BJ (cell line): Measurements from ENCODE around the gene NFATC3. TPM values are rescaled to one million over a fixed set of nuclear protein-coding genes. Genes with fewer than 3 reads are reported as not detected.
"Not testable (repeated sequence)": the region's sequence is repeated elsewhere in the genome, so short reads cannot be mapped to it uniquely, and the experiment has no call there.

ENCODE experiments used
- CTCF ChIA-PET: fragments of 350-600 bp; formaldehyde crosslinking; extraction: SDS; loops from one replicate; lab custom pipeline; 2021; ENCODE audit warnings: antibody characterized with exemption, inconsistent platforms; lab: Yijun Ruan, JAX
- POLR2A ChIA-PET: fragments of 300-600 bp; sonication (Branson Sonifier 250); formaldehyde crosslinking; extraction: SDS; loops from one replicate; lab custom pipeline; 2021; ENCODE audit warnings: antibody characterized with exemption; lab: Charles Lee
- DNase-seq: peaks from one replicate; pipeline ENCODE4 v3.0.0-alpha.2; 2011; ENCODE audit warnings: low read depth
- H3K27me3 ChIP-seq: 2 replicates; pipeline ENCODE4 v1.6.0; 2011; ENCODE audit warnings: low read length; ENCODE audit not compliant: control insufficient read depth, insufficient read depth
- H3K36me3 ChIP-seq: 2 replicates; pipeline ENCODE4 v1.5.1; 2011; ENCODE audit warnings: low read length; ENCODE audit not compliant: control insufficient read depth, insufficient read depth
- H3K4me3 ChIP-seq: 2 replicates; pipeline ENCODE4 v1.5.1; 2011; ENCODE audit warnings: low read depth, mild to moderate bottlenecking, control low read depth, low read length
- polyA plus RNA-seq: library from polyadenylated mRNA; depleted of rRNA; stranded (reverse); fragments of >200 nt; gene quantifications from 2 replicates; pipeline ENCODE4 v1.2.3, GENCODE V29; 2011
- TF ChIP-seq, protein P1 (sequence below): IDR thresholded peaks from 2 replicates; pipeline ENCODE4 v1.5.1; 2011; ENCODE audit warnings: low read depth, mild to moderate bottlenecking, control low read depth, inconsistent platforms, low read length, moderate library complexity; ENCODE audit not compliant: insufficient read depth

The NFATC3 gene
- polyA plus RNA-seq, 1 experiment, result 10.5 TPM

DNA sequence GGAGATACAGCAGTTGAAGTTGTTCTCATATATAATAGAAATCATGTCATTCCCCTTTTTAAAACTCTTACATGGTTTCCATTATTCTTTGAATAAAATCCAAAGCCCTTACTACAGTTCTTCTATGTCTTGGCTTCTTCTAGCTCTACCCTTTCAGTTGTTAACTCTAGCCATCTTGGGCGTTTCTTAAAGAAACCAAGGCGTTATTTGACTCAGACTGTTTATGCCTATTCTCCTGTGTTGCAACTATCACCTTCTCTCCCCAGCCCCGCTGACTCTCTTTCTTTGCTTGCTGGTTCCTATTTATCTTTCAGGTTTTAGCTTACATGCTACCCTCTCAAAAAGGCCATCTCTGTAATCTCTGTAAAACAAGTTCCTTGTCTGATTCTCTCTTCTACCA, 32.7 kb downstream of the NFATC3 start:
- no peak for DNase-seq
- CTCF ChIA-PET, result interaction anchor here (1.3 to 2.3 kb wide), 2 partner anchors 15 kb away, joined by 3 to 6 read pairs; no protein-coding TSS in a partner anchor
- POLR2A ChIA-PET, result no interaction called here
- Histone ChIP-seq H3K4me3 (no peak overlapping the region), H3K27me3 (no peaks in the 10 kb centered on the region), H3K36me3 (0 out of 2 replicates have a peak, but pooled peaks cover 2% of the 10 kb centered on the region)
- TF ChIP-seq, protein P1, sequence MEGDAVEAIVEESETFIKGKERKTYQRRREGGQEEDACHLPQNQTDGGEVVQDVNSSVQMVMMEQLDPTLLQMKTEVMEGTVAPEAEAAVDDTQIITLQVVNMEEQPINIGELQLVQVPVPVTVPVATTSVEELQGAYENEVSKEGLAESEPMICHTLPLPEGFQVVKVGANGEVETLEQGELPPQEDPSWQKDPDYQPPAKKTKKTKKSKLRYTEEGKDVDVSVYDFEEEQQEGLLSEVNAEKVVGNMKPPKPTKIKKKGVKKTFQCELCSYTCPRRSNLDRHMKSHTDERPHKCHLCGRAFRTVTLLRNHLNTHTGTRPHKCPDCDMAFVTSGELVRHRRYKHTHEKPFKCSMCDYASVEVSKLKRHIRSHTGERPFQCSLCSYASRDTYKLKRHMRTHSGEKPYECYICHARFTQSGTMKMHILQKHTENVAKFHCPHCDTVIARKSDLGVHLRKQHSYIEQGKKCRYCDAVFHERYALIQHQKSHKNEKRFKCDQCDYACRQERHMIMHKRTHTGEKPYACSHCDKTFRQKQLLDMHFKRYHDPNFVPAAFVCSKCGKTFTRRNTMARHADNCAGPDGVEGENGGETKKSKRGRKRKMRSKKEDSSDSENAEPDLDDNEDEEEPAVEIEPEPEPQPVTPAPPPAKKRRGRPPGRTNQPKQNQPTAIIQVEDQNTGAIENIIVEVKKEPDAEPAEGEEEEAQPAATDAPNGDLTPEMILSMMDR, result no peak

DNA sequence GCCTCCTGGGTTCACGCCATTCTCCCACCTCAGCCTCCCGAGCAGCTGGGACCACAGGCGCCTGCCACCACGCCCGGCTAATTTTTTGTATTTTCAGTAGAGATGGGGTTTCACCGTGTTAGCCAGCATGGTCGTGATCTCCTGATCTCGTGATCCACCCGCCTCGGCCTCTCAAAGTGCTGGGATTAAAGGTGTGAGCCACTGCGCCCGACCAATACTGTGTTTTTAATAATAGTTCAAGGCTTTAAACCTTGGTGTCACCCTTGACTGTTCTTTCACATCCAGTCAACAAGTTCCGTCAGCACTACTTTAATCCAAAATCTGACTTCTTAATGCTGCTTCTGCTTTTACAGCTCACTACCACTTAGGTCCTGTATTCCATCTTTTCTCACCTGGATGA, 33.8 kb downstream of the NFATC3 start:
- CTCF ChIA-PET, result interaction anchor here (1.0 to 1.3 kb wide), 2 partner anchors 16 to 78 kb away, joined by 3 read pairs; no protein-coding TSS in a partner anchor
- POLR2A ChIA-PET, DNase-seq, H3K36me3 ChIP-seq, H3K27me3 ChIP-seq, H3K4me3 ChIP-seq: not testable (repeated sequence)

DNA sequence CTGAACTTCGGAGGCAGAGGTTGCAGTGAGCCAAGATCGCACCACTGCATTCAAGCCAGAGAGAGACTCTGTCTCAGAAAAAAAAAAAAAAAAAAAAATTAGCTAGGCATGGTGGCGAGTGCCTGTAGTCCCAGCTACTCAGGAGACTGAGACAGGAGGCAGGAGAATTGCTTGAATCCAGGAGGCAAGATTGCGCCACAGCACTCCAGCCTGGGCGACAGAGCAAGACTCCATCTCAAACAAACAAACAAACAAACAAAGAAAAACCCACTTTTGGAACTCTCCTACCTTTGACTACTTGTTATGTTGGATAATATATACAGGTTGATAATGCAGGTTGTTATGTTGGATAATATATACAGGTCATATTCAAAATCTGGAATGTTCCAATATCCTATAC, 35.3 kb downstream of the NFATC3 start:
- H3K27me3 ChIP-seq, H3K4me3 ChIP-seq, POLR2A ChIA-PET, H3K36me3 ChIP-seq, DNase-seq: not testable (repeated sequence)
- CTCF ChIA-PET, result interaction anchor here (1.2 to 2.0 kb wide), 3 partner anchors 12 to 26 kb away, joined by 3 to 4 read pairs (median 3); no protein-coding TSS in a partner anchor

DNA sequence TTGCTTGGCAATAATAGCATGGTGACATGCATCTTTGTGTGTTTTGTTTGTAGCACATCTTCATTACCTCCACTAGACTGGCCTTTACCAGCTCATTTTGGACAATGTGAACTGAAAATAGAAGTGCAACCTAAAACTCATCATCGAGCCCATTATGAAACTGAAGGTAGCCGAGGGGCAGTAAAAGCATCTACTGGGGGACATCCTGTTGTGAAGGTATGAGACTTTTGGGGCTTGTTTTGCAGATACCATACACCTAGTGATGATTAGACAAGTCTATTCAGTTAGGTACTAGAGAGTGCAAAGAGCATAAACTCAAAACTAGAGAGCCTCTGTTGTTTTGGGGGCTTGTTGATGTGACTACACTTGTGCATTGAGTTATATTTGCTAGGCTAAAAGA, 41.2 kb downstream of the NFATC3 start:
- CTCF ChIA-PET, result interaction anchor here (0.6 kb wide), 1 partner anchor 33 kb away, joined by 3 read pairs; no protein-coding TSS in a partner anchor
- TF ChIP-seq, protein P1, result no peak
- no peak for DNase-seq
- Histone ChIP-seq H3K4me3 (no peak overlapping the region), H3K27me3 (no peaks in the 10 kb centered on the region), H3K36me3 (peaks cover 2% of the 10 kb centered on the region; the same call in 1 of the 2 replicates)
- POLR2A ChIA-PET, result no interaction called here

DNA sequence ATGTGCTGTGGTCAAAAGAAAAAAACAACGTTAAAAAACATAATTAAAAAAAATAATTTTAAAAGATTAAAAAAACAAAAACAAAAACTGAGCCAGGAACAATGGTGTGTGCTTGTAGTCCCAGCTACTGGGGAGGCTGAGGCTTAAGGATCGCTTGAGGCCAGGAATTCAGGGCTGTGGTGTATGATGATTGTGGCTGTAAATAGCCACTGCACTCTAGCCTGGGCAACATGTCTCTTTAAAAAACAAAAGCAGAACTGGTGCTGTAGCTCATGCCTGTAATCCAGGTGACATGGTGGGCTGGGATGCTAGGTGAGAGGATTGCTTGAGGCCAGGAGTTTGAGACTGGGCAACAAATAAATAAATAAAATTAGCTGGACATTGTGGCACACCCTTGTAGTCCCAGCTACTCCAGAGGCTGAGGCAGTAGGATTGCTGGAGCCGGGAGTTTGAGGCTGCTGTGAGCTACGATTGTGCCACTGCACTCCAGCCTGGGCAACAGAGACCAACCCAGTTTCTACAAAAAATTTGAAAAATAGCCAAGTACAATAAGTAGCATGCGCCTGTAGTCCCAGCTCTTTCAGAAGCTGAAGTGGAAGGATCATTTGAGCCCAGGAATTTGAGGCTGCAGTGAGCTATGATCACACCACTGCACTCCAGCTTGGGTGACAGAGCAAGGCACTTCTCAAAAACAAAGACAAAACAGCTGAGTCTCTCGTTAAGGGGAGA, 43.6 kb downstream of the NFATC3 start:
- H3K27me3 ChIP-seq, result no peaks in the 10 kb centered on the region
- H3K4me3 ChIP-seq, result no peak overlapping the region
- ChIA-PET POLR2A (no interaction called here), CTCF (interaction anchor here (1.0 to 1.1 kb wide), 2 partner anchors 14 to 37 kb away, joined by 3 to 5 read pairs; no protein-coding TSS in a partner anchor)
- no peaks in the 10 kb centered on the region; the same call in 1 of the 2 replicates for H3K36me3 ChIP-seq
- DNase-seq, result no peak
- TF ChIP-seq, protein P1, result no peak

DNA sequence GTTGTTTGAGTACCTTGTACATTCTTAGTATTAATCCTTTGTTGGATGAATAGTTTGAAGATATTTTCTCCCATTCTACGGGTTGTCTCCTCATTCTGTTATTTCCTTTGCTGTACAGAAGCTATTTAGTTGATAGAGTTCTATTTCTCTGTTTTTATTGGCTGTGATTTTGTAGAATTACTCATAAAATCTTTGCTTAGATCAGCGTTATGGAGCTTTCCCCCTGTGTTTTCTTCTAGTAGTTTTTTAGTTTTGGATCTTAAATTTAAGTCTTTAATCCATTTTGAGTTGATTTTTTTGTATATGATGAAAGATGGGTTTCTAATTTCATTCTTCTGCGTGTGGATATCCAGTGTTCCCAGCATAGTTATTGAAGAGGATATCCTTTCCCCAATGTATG, 45.4 kb downstream of the NFATC3 start:
- TF ChIP-seq, protein P1, result no peak
- Histone ChIP-seq H3K36me3 (no peaks in the 10 kb centered on the region; the same call in 1 of the 2 replicates), H3K4me3 (no peak overlapping the region), H3K27me3 (no peaks in the 10 kb centered on the region)
- POLR2A ChIA-PET, result no interaction called here
- DNase-seq, result no peak
- CTCF ChIA-PET, result interaction anchor here (1.2 kb wide), 1 partner anchor 37 kb away, joined by 3 read pairs; no protein-coding TSS in a partner anchor
